DMS153 treated with DMSO at 0.1 percent for 48 hours (cell line): Measurements from ENCODE around the gene LUC7L2.
"Not testable (repeated sequence)": the region's sequence is repeated elsewhere in the genome, so short reads cannot be mapped to it uniquely, and the experiment has no call there.

Experiments used
- DNase-seq: peaks from one replicate; lab custom pipeline; 2025; ENCODE audit not compliant: unreplicated experiment; lab: John Stamatoyannopoulos, UW

Gene LUC7L2

DNA sequence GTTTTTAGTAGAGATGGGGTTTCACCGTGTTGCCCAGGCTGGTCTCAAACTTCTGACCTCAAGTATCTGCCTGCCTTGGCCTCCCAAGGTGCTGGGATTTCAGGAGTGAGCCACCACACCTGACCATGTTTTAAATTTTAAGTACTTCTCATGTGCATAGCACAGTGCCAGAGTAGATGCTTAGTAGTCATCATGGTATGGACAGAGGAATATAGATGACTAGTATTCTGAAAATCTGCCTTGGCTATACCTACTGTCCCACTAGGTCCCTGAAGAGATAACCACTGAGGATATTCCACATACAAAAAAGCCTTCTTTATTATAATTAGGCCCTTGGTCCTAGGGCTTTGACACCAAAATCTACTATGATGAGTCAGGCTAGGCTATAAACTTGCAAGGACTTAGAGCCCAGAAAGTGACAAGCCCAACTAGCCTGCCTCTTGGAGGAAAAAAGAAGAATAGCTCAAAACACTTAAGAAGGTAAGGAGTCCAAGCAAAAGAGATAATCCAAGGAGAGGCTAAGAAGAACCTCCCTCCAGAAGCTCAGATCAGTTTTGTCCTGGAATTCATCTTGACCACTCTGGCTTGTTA is 34.0 kb downstream of the LUC7L2 start:
- no peak for DNase-seq

GRCh38 chr7:139394540-139394939 is 34.8 kb downstream of the LUC7L2 start:
- no peak for DNase-seq

DNA sequence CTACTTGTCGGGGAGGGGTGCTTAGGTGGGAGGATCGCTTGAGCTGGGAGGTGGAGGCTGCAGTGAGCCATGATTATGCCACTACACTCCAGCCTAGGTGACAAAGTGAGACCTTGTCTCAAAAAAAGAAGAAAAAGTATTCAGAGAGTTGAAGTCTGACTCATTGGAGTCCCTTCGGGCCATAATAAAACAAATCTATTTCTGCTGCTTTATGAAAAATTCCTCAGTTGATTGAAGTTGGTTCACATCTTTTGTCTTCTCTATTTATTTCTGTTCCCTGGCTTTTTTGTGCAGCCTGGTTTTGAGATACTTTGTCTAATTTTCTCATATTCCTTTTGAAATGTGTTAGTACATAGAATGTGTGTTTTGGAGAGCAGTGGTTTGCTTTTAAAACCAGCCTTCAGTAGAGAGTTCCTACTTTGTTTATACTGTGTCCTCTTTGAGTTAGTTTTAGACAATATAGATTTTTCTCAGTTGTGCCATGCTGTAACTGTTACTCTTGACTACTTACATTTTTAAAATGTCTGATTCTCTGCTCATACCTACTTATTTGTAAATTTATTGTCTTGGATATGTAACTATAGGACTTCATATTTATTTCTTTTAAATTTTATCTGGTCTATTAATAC is 36.7 kb downstream of the LUC7L2 start:
- DNase-seq = no peak

DNA sequence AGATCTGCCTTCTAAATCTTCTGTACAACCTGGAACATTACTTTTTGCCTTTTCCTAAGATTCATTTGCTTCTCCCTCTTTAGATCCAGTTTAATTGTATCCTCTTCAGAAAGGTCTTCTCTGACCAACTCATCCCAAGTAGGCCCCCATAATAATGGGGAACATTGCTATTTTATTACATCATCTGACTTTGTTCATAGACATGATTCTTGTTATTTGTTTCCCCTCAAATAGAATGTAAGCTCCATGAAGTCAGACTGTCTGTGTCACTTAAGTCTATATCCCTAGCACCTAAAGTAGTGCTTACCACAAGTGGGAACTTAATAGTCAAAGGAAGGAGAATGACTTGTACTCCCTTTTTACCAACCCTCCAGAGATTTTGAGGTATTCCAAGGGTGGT is 37.5 kb downstream of the LUC7L2 start:
- DNase-seq = no peak

- DNase-seq = no peak
These were observed 43.9 kb downstream of the LUC7L2 start for GRCh38 chr7:139403601-139404000.

- no peak for DNase-seq
These were observed 47.9 kb downstream of the LUC7L2 start for GRCh38 chr7:139407555-139407954.

- DNase-seq = not testable (repeated sequence)
These were observed 55.2 kb downstream of the LUC7L2 start for GRCh38 chr7:139414743-139415402.

- DNase-seq = no peak
These were observed 56.7 kb downstream of the LUC7L2 start for GRCh38 chr7:139416405-139416804.

- DNase-seq = no peak
These were observed 57.8 kb downstream of the LUC7L2 start for GRCh38 chr7:139417478-139417877.

- no peak for DNase-seq
These were observed 61.4 kb downstream of the LUC7L2 start for GRCh38 chr7:139421123-139421522.

DNA sequence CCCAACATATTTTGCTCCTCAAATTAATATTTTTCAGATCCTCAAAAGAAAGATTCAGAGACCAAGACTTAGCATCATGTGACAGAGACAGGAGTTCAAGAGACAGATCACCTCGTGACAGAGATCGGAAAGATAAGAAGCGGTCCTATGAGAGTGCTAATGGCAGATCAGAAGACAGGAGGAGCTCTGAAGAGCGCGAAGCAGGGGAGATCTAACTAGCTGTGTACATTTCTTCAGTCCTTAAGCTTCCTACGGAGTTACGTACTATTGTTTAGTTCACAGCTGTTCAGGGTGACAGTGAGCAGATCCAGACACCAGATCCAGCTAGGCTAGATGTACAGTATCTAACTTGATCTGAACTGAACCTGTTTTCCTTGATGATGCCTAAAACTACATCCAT is 62.4 kb downstream of the LUC7L2 start:
- DNase-seq = no peak

DNA sequence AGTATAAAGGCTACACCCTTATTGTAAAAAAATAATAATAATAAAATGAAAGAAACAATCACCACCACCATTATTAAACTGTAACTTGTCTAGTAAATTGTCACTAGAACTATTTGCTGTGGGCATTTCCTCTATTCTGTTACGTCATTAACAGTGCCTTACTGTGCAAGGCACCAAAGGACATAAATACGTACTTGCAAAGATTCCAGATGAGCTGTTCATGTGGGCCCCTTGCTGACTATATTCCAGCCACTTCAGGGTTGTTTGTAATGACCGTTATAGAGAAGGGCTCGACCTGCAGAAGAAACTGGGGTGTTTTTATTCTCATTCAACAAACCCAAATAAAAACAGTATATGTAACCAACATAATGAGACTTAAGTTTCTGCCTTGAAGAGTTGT is 63.4 kb downstream of the LUC7L2 start:
- no peak for DNase-seq

DNA sequence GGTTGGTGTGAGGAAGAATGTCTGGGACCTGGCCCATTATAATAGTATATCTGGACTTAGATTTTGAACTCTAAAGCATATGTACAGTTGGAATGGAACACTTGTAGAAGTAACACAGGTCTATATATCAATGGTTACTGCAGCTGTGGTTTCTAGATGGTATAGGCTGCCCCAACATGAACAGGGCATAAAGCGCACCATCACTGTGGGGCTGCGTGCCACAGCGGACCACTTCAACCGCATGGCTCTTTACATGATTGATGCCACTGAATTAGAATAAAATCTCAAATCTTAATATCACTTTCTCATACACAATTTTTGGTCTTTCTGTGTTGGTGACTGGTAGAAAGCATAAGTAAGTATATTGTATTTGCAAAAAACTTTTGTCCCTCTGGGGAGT is 64.3 kb downstream of the LUC7L2 start:
- no peak for DNase-seq

DNA sequence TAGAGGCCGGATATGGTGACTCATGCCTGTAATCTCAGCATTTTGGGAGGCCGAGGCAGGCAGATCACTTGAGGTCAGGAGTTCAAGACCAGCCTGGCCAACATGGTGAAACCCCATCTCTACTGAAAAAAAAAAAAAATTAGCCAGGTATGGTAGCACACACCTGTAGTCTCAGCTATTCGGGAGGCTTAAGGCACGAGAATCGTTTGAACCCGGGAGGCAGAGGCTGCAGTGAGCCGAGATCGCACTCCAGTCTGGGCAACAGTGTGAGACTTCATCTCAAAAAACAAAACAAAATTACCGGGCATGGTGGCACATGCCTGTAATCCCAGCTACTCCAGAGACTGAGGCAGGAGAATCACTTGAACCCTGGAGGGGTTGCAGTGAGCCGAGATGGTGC is 66.0 kb downstream of the LUC7L2 start:
- not testable (repeated sequence) for DNase-seq

DNA sequence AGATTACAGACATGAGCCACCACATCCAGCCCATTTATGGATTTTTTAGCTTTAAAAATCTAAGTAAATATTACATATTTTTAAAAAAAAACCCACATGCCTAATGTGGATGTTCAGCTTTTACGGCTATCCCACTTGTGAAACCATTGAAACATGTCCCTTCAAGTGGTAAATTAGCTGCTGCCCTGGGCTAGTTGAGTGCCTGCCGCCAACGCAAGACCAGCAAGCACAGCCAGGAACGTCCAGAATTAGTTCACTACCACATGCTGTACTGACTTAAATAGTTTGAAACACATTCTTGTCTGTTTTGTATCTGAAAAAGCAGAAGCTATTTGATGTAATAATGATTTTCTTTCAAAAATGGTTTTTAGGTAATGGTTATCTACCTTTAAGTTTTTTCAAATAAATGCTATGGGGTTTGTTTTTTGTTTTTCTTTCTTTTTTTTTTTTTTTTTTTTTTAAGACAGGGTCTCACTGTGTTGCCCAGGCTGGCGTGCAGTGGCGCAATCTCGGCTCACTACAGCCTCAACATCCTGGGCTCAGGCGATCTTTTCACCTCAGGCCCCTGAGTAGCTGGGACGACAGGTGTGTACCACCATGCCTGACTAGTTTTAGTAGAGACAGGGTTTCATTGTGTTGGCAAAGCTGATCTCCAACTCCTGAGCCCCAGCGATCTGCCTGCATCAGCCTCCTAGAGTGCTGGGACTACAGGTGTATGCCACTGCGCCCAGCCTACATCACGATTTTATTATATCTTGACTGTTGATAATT is 66.7 kb downstream of the LUC7L2 start:
- no peak for DNase-seq

GRCh38 chr7:139427029-139427420 is 67.3 kb downstream of the LUC7L2 start:
- no peak for DNase-seq

- no peak for DNase-seq
These were observed 68.1 kb downstream of the LUC7L2 start for GRCh38 chr7:139427788-139428187.

- not testable (repeated sequence) for DNase-seq
These were observed 70.0 kb downstream of the LUC7L2 start for GRCh38 chr7:139429735-139430134.

- DNase-seq = no peak
These were observed 70.7 kb downstream of the LUC7L2 start for GRCh38 chr7:139430443-139430842.

GRCh38 chr7:139431010-139431409 is 71.3 kb downstream of the LUC7L2 start:
- no peak for DNase-seq

- DNase-seq = no peak
These were observed 71.8 kb downstream of the LUC7L2 start for GRCh38 chr7:139431459-139431858.

DNA sequence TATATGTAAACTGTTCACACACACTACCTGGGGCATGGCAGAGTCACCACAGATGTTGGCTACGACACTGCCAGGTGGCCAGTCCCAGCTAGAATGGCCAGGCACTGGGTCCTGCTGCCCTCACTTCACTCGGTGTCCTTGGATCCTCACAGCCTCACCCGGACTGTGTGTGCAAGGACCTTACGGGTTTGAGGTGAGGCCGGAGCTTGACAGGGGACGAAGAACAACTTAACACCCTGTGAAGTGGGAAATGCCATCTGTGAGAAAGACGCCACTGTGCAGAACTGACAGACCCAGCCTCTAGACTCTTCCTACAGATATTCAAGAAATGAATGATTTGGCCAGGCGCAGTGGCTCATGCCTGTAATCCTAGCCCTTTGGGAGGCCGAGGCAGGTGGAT is 77.1 kb downstream of the LUC7L2 start:
- DNase-seq = no peak
